BJ (cell line): ENCODE results near the gene DNER. TPM values are rescaled to one million over a fixed set of nuclear protein-coding genes. Genes with fewer than 3 reads are reported as not detected.
"Not testable (repeated sequence)": the region's sequence is repeated elsewhere in the genome, so short reads cannot be mapped to it uniquely, and the experiment has no call there.

Source experiments
- CTCF ChIA-PET: fragments of 350-600 bp; formaldehyde crosslinking; extraction: SDS; loops from one replicate; lab custom pipeline; 2021; ENCODE audit warnings: antibody characterized with exemption, inconsistent platforms; lab: Yijun Ruan, JAX
- POLR2A ChIA-PET: fragments of 300-600 bp; sonication (Branson Sonifier 250); formaldehyde crosslinking; extraction: SDS; loops from one replicate; lab custom pipeline; 2021; ENCODE audit warnings: antibody characterized with exemption; lab: Charles Lee
- DNase-seq: peaks from one replicate; pipeline ENCODE4 v3.0.0-alpha.2; 2011; ENCODE audit warnings: low read depth
- H3K27me3 ChIP-seq: 2 replicates; pipeline ENCODE4 v1.6.0; 2011; ENCODE audit warnings: low read length; ENCODE audit not compliant: control insufficient read depth, insufficient read depth
- H3K36me3 ChIP-seq: 2 replicates; pipeline ENCODE4 v1.5.1; 2011; ENCODE audit warnings: low read length; ENCODE audit not compliant: control insufficient read depth, insufficient read depth
- H3K4me3 ChIP-seq: 2 replicates; pipeline ENCODE4 v1.5.1; 2011; ENCODE audit warnings: low read depth, mild to moderate bottlenecking, control low read depth, low read length
- polyA plus RNA-seq: library from polyadenylated mRNA; depleted of rRNA; stranded (reverse); fragments of >200 nt; gene quantifications from 2 replicates; pipeline ENCODE4 v1.2.3, GENCODE V29; 2011
- TF ChIP-seq, protein P1 (sequence below): IDR thresholded peaks from 2 replicates; pipeline ENCODE4 v1.5.1; 2011; ENCODE audit warnings: low read depth, mild to moderate bottlenecking, control low read depth, inconsistent platforms, low read length, moderate library complexity; ENCODE audit not compliant: insufficient read depth

The DNER gene
- polyA plus RNA-seq, 1 experiment: 0.02 TPM

DNA sequence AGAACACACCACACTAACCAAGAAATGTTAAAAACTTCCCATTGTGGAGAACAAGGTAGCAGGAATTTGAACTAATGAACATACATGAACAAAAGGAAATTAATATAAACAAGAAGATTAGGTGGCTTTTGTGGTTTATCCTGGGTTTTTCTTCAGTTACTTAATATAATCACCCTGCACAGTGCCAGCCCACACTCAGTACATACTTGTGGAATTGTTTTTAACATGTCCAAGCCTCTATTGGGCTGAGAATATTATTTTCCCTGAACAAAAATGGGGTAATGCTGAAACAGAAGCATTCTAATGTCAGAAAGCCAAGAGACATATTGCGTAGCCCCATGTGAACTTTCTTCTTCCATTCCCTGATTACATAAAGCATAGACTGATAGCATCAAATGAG, 202.8 kb downstream of the DNER start:
- TF ChIP-seq, protein P1, sequence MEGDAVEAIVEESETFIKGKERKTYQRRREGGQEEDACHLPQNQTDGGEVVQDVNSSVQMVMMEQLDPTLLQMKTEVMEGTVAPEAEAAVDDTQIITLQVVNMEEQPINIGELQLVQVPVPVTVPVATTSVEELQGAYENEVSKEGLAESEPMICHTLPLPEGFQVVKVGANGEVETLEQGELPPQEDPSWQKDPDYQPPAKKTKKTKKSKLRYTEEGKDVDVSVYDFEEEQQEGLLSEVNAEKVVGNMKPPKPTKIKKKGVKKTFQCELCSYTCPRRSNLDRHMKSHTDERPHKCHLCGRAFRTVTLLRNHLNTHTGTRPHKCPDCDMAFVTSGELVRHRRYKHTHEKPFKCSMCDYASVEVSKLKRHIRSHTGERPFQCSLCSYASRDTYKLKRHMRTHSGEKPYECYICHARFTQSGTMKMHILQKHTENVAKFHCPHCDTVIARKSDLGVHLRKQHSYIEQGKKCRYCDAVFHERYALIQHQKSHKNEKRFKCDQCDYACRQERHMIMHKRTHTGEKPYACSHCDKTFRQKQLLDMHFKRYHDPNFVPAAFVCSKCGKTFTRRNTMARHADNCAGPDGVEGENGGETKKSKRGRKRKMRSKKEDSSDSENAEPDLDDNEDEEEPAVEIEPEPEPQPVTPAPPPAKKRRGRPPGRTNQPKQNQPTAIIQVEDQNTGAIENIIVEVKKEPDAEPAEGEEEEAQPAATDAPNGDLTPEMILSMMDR: no peak
- H3K4me3 ChIP-seq: no peak overlapping the region
- DNase-seq: no peak
- H3K36me3 ChIP-seq: no peaks in the 10 kb centered on the region
- H3K27me3 ChIP-seq: no peaks in the 10 kb centered on the region
- CTCF ChIA-PET: interaction anchor here (0.6 kb wide), 1 partner anchor 60 kb away, joined by 3 read pairs; no protein-coding TSS in a partner anchor
- POLR2A ChIA-PET: no interaction called here

DNA sequence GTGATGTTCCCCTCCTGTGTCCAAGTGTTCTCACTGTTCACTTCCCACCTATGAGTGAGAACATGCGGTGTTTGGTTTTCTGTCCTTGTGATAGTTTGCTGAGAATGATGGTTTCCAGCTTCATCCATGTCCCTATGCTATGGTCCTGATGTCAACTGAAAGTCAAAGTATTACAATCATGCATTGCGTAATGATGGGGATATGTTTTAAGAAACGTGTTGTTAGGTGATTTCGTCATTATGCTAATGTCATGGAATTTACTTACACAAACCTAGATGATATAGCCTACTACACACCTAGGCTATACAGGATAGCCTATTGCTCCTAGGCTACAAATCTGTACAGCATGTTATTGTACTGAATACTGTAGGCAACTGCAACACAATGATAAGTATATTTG, 207.7 kb downstream of the DNER start:
- H3K36me3 ChIP-seq, H3K27me3 ChIP-seq, H3K4me3 ChIP-seq, CTCF ChIA-PET, POLR2A ChIA-PET, DNase-seq: not testable (repeated sequence)

DNA sequence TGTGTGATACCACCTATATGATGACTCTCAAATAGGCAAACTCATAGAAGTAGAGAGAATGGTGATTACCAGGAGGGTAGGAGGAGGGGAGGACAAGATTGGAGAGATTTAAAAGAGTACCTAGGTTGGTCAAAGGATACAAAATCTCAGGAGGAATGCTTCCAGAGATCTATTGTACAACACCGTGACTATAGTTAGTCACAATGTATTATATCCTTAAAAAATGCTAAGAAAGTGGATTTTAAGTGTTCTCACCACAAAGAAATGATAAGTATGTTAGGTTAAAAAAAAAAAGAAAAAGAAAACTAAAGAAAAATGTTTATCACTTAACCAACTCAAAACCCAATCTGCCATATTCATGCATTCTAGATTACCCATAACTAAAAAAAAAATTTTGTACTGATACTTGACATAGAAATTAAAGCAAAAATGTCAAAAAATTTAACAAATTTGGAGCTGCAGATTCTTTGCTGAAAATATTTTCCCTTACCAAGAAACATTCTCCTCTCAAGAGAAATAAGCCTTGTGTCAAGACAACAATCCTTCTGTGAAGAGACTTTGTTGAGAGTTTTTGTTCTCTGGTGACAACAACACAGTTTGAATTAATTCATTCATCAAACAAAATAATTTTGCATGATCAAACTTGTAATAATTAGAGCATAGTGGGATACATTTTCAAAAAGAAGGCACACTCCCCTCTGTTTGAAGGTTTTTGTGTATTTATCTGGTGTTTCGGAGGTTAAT, 213.1 kb downstream of the DNER start:
- Histone ChIP-seq H3K27me3 (no peaks in the 10 kb centered on the region), H3K36me3 (no peaks in the 10 kb centered on the region), H3K4me3 (no peak overlapping the region)
- ChIA-PET POLR2A (no interaction called here), CTCF (no interaction called here)
- TF ChIP-seq, protein P1: no peak
- DNase-seq: no peak

DNA sequence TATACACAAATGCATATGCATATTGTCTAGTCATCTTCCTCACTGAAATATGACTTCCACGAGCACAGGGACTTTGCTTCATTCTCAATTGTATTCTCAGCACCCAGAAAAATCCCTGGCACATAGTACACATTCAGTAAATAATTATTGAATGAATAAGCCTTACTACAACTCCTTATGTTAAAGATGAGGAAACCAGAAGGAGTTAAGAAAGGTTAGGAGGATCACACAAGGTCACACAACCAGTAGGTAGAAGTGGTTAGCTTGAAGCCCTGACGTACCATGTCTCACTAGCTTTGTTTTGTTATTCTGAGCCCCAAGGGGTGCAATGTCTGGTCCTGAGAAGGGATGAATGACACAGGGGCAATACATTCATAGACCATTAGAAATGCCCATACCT, 222.3 kb downstream of the DNER start:
- CTCF ChIA-PET: no interaction called here
- no peak for DNase-seq
- Histone ChIP-seq H3K27me3 (no peaks in the 10 kb centered on the region), H3K36me3 (no peaks in the 10 kb centered on the region), H3K4me3 (no peak overlapping the region)
- POLR2A ChIA-PET: no interaction called here
- TF ChIP-seq, protein P1: no peak

DNA sequence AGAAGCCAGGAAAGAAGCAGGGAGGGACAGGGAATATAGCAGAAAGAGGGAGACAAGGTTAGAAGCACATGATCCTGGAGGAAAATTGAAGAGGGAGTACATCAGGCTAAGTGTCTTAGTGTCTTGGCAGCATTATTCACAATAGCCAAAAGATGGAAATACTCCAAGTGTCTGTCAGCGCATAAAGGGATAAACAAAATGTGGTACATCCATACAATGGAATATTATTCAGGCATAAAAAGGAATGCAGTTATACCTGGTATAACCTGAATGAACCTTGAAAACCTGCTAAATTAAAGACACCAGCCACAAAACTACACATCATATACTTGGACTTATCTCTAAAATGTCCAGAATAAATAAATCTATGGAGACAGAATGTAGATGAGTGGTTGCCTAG, 224.2 kb downstream of the DNER start:
- no peak overlapping the region for H3K4me3 ChIP-seq
- TF ChIP-seq, protein P1: no peak
- no peaks in the 10 kb centered on the region for H3K36me3 ChIP-seq
- no peaks in the 10 kb centered on the region; the same call in 1 of the 2 replicates for H3K27me3 ChIP-seq
- ChIA-PET CTCF (no interaction called here), POLR2A (no interaction called here)
- no peak for DNase-seq

DNA sequence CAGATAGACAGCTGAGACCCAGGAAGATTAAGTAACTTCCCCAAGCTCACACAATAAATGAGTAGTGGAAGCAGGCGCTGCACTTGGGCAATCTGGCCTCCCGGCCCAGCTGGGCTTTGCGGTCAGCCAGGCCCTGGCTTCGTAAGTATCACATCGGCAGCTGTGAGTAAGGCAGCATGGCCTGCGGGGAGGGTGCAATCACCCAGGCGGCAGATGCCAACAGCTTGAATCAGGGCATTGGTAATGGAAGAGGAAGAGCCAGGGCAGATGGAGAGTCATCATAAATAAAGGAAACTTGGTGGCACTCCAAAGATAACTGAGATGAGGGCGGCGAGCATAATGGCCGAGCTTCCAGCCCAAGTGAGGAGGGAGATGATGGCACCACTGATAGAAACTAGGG, 225.3 kb downstream of the DNER start:
- Histone ChIP-seq H3K27me3 (peaks cover 2% of the 10 kb centered on the region), H3K4me3 (no peak overlapping the region), H3K36me3 (no peaks in the 10 kb centered on the region)
- ChIA-PET CTCF (no interaction called here), POLR2A (no interaction called here)
- TF ChIP-seq, protein P1: no peak
- no peak for DNase-seq
